Measurements from ENCODE around the gene CHMP5. TPM values are rescaled to one million over a fixed set of nuclear protein-coding genes. Genes with fewer than 3 reads are reported as not detected.

Gene CHMP5
- total and polyA plus RNA-seq, 7 donors, result 54.6 to 307 (median 79.6) TPM

- Histone ChIP-seq H3K27ac (no peak overlapping the region), H3K4me3 (no peak overlapping the region), H3K4me1 (no peaks in the 10 kb centered on the region), H3K27me3 (no peaks in the 10 kb centered on the region), H3K9me3 (no peaks in the 10 kb centered on the region), H3K36me3 (peaks cover 29 to 85% (median 61%) of the 10 kb centered on the region in 4 donors)
- TF ChIP-seq CTCF (IDR thresholded peaks at IDR 0.05) (no peak), POLR2A (IDR thresholded peaks at IDR 0.05) (no peak), POLR2AphosphoS5 (IDR thresholded peaks at IDR 0.05) (no peak), EP300 (IDR thresholded peaks at IDR 0.05) (no peak)
- 94 to 96% methylated on average over 8 of the region's 8 CpGs for WGBS, 2 donors
- intact Hi-C loops (cut with DNase I), result no loop called here
- no peak for DNase-seq
Observed at GRCh38 chr9:33255014-33255413, 9.8 kb upstream of the CHMP5 start.

- no peaks in the 10 kb centered on the region for H3K27me3 ChIP-seq
Observed at GRCh38 chr9:33255471-33255870, 9.4 kb upstream of the CHMP5 start.

GRCh38 chr9:33256236-33256635 lies 8.6 kb upstream of the CHMP5 start:
- no peak overlapping the region for H3K27ac ChIP-seq
- DNase-seq, result no peak
- H3K4me1 ChIP-seq, result no peaks in the 10 kb centered on the region
- whole genome bisulfite sequencing, 2 donors, result 89 to 94% methylated on average over 2 of the region's 2 CpGs
- no peaks in the 10 kb centered on the region for H3K9me3 ChIP-seq
- H3K4me3 ChIP-seq, result no peak overlapping the region
- TF ChIP-seq CTCF (IDR thresholded peaks at IDR 0.05) (no peak), POLR2A (IDR thresholded peaks at IDR 0.05) (no peak), EP300 (IDR thresholded peaks at IDR 0.05) (no peak), POLR2AphosphoS5 (IDR thresholded peaks at IDR 0.05) (no peak)
- peaks cover 29 to 98% (median 71%) of the 10 kb centered on the region in 4 donors for H3K36me3 ChIP-seq
- no peaks in the 10 kb centered on the region for H3K27me3 ChIP-seq
- intact Hi-C loops (cut with DNase I), result no loop called here

More at GRCh38 chr9:33255471-33255870, 9.4 kb upstream of the CHMP5 start:
- Histone ChIP-seq H3K4me3 (no peak overlapping the region), H3K27ac (no peak overlapping the region), H3K4me1 (no peaks in the 10 kb centered on the region), H3K36me3 (peaks cover 29 to 90% (median 66%) of the 10 kb centered on the region in 4 donors), H3K9me3 (no peaks in the 10 kb centered on the region)
- no peak for DNase-seq
- intact Hi-C loops (cut with DNase I), result no loop called here
- 87 to 90% methylated on average over 4 of the region's 4 CpGs for WGBS, 2 donors
- TF ChIP-seq POLR2AphosphoS5 (IDR thresholded peaks at IDR 0.05) (no peak), CTCF (IDR thresholded peaks at IDR 0.05) (no peak), EP300 (IDR thresholded peaks at IDR 0.05) (no peak), POLR2A (IDR thresholded peaks at IDR 0.05) (no peak)

- H3K4me1 ChIP-seq, result no peaks in the 10 kb centered on the region
- peaks cover 29 to 100% (median 75%) of the 10 kb centered on the region in 4 donors for H3K36me3 ChIP-seq
- TF ChIP-seq POLR2A (IDR thresholded peaks at IDR 0.05) (no peak), POLR2AphosphoS5 (IDR thresholded peaks at IDR 0.05) (no peak), CTCF (IDR thresholded peaks at IDR 0.05) (no peak), EP300 (IDR thresholded peaks at IDR 0.05) (no peak)
- DNase-seq, result no peak
- H3K27me3 ChIP-seq, result no peaks in the 10 kb centered on the region
- H3K9me3 ChIP-seq, result no peaks in the 10 kb centered on the region
- H3K27ac ChIP-seq, result no peak overlapping the region
- H3K4me3 ChIP-seq, result no peak overlapping the region
- intact Hi-C loops (cut with DNase I), result no loop called here
- 91 to 92% methylated on average over 4 of the region's 4 CpGs for WGBS, 2 donors
Observed at GRCh38 chr9:33257276-33257675, 7.6 kb upstream of the CHMP5 start.

- H3K36me3 ChIP-seq, result peaks cover 24 to 69% (median 57%) of the 10 kb centered on the region in 4 donors
- H3K27ac ChIP-seq, result no peak overlapping the region
- H3K9me3 ChIP-seq, result no peaks in the 10 kb centered on the region
- no peaks in the 10 kb centered on the region for H3K27me3 ChIP-seq
- H3K4me3 ChIP-seq, result no peak overlapping the region
- no peak for TF ChIP-seq POLR2A (IDR thresholded peaks at IDR 0.05)
- intact Hi-C loops (cut with DNase I), result no loop called here
- no peak for DNase-seq
- 87 to 95% methylated on average over 1 of the region's 1 CpG for WGBS, 2 donors
- H3K4me1 ChIP-seq, result peaks cover 0 to 15% (median 12%) of the 10 kb centered on the region in 4 donors
Observed at GRCh38 chr9:33260372-33260771, 4.5 kb upstream of the CHMP5 start.

Measured in sigmoid colon (tissue), 7 donors.